HepG2 (cell line): ENCODE measurements around the gene TGM5. TPM values are rescaled to one million over a fixed set of nuclear protein-coding genes. Genes with fewer than 3 reads are reported as not detected.

Experiments used
- ATAC-seq: fragments of 200-7000 bp; cut with Tn5 transposase; 3 replicates; pipeline ENCODE4 v1.9.1; 2020; ENCODE audit warnings: mild to moderate bottlenecking, moderate library complexity
- BruUV-seq: library from RNA; stranded (reverse); fragments of 400-500 nt; replicated peaks from 2 replicates; lab custom pipeline; 2021; lab: Mats Ljungman, UMichigan
- CTCF ChIA-PET: fragments of 300-600 bp; formaldehyde crosslinking; extraction: SDS; loops from one replicate; lab custom pipeline; 2021; ENCODE audit warnings: low total read pairs, inconsistent platforms, low intra/inter-chr PET ratio; lab: Yijun Ruan, JAX
- POLR2A ChIA-PET: fragments of 350-600 bp; sonication (Branson Sonifier 250); formaldehyde crosslinking; loops from one replicate; lab custom pipeline; 2020; ENCODE audit warnings: antibody characterized with exemption, inconsistent platforms; lab: Yijun Ruan, JAX
- DNase-seq: peaks from one replicate; pipeline ENCODE4 v3.0.0-alpha.2; 2015; ENCODE audit warnings: low spot score
- FAIRE-seq: peaks from 3 replicates; lab custom pipeline; 2011; peaks lifted over from hg19 to GRCh38; lab: Jason Lieb, UNC
- H2AFZ ChIP-seq: one replicate; pipeline ENCODE4 v1.6.1; 2011; ENCODE audit warnings: low read length, inconsistent platforms
- H3K27ac ChIP-seq: fragments of 300-600 bp; 3 replicates; pipeline ENCODE4 v1.8.0; 2011; ENCODE audit warnings: mixed run types, mild to moderate bottlenecking, mixed read lengths, low read length, inconsistent platforms; ENCODE audit not compliant: insufficient read depth; ENCODE audit errors: extremely low read length
- H3K27me3 ChIP-seq, 2 experiments: fragments of 200-600 bp in 1 of 2; 2 replicates in 1 of 2; 3 replicates in 1 of 2; pipeline versions ENCODE4 v1.6.0 to v1.8.0; 2011; ENCODE audit warnings: low read length in 2 of 2, mild to moderate bottlenecking in 2 of 2, moderate library complexity in 2 of 2, inconsistent platforms in 1 of 2; ENCODE audit not compliant: insufficient read depth in 2 of 2, control insufficient read depth in 1 of 2
- H3K36me3 ChIP-seq, 2 experiments: fragments of 200-600 bp in 1 of 2; replicated peaks in 1 of 2; 2 replicates in 1 of 2; 3 replicates in 1 of 2; pipeline versions ENCODE4 v1.5.1 to v1.8.0; 2011; ENCODE audit warnings: low read length in 2 of 2, inconsistent platforms in 1 of 2; ENCODE audit not compliant: insufficient read depth in 2 of 2, control insufficient read depth in 1 of 2
- H3K4me1 ChIP-seq: 2 replicates; pipeline ENCODE4 v1.5.1; 2012; ENCODE audit warnings: low read length, inconsistent platforms; ENCODE audit not compliant: insufficient read depth
- H3K4me2 ChIP-seq: 2 replicates; pipeline ENCODE4 v1.6.0; 2011; ENCODE audit warnings: low read depth, low read length, inconsistent platforms
- H3K4me3 ChIP-seq, 3 experiments: fragments of 200-600 bp in 1 of 3; sonication (generic), shearing (Covaris generic) in 1 of 3; replicated peaks in 1 of 3; 2 replicates each; pipeline ENCODE4 v1.5.1; 2011 to 2016; ENCODE audit warnings: low read length in 3 of 3, inconsistent platforms in 2 of 3, low read depth in 2 of 3, mild to moderate bottlenecking in 2 of 3, control low read depth in 1 of 3, mixed read lengths in 1 of 3; ENCODE audit not compliant: insufficient read depth in 1 of 3
- H3K79me2 ChIP-seq: one replicate; pipeline ENCODE4 v1.6.1; 2011; ENCODE audit warnings: low read length, inconsistent platforms; ENCODE audit not compliant: insufficient read depth
- H3K9ac ChIP-seq: 2 replicates; pipeline ENCODE4 v1.6.0; 2011; ENCODE audit warnings: mild to moderate bottlenecking, low read depth, low read length, inconsistent platforms; ENCODE audit not compliant: insufficient read depth
- H3K9me3 ChIP-seq: 2 replicates; pipeline ENCODE4 v1.5.1; 2012; ENCODE audit warnings: mild to moderate bottlenecking, low read length
- H4K20me1 ChIP-seq: 2 replicates; pipeline ENCODE4 v1.6.0; 2011; ENCODE audit warnings: inconsistent platforms, mild to moderate bottlenecking, low read length, moderate library complexity; ENCODE audit not compliant: insufficient read depth
- HMGXB4 ChIP-seq, 2 experiments: sonication (generic) in 1 of 2; formaldehyde crosslinking in 1 of 2; IDR thresholded peaks; 2 replicates each; pipeline versions ENCODE4 v1.4.0 to v1.6.1; 2018 to 2020; ENCODE audit warnings: missing genetic modification reagents in 2 of 2, borderline replicate concordance in 1 of 2, low read depth in 1 of 2, mild to moderate bottlenecking in 1 of 2, missing biosample characterization in 1 of 2
- ZNF280D ChIP-seq: sonication (generic); formaldehyde crosslinking; IDR thresholded peaks from 2 replicates; pipeline ENCODE4 v1.5.1; 2020; ENCODE audit warnings: mild to moderate bottlenecking, missing genetic modification reagents
- ZNF33B ChIP-seq: sonication (generic); formaldehyde crosslinking; IDR thresholded peaks from 2 replicates; pipeline ENCODE4 v1.5.1; 2020; ENCODE audit warnings: mild to moderate bottlenecking, missing genetic modification reagents
- WGBS: methylation state at CpG from one replicate; pipeline ENCODE4 v1.1.6; 2017; ENCODE audit warnings: low lambda C conversion rate; 5-methylcytosine and 5-hydroxymethylcytosine counted together
- in situ Hi-C: cut with HindIII; loops from 2 replicates; pipeline ENCODE4 v1.10.0; 2017; ENCODE audit warnings: low pct_unique_long_range_greater_than_20kb; ENCODE audit not compliant: extremely low pct_ligation_motif_present
- intact Hi-C: fragments of 100-400 bp; cut with micrococcal nuclease; formaldehyde crosslinking; loops from one replicate; pipeline ENCODE4 v1.10.0; 2022; ENCODE audit not compliant: unreplicated experiment
- polyA plus RNA-seq, 8 experiments: library from polyadenylated mRNA; depleted of rRNA in 3 of 8; stranded (reverse) in 7 of 8; unstranded in 1 of 8; fragments of >200 nt; fragmentation: Illumina TruSeq in 4 of 8; extraction: Trizol in 4 of 8; gene quantifications; 2 replicates each; pipeline versions ENCODE4 v1.2.1 to v1.2.3, GENCODE V29; 2011 to 2016; ENCODE audit warnings: low read depth in 4 of 8, missing spikeins in 1 of 8, mixed read lengths in 1 of 8; ENCODE audit not compliant: insufficient read depth in 1 of 8
- total RNA-seq, 5 experiments: library from RNA; depleted of rRNA; stranded (reverse); fragments of >200 nt; fragmentation: Illumina TruSeq; extraction: Trizol; gene quantifications; 2 replicates each; pipeline ENCODE4 v1.2.3, GENCODE V29; 2016; ENCODE audit warnings: low read depth in 1 of 5

Gene TGM5
- total and polyA plus RNA-seq, 2 of the 13 experiments (the other 11 are each of a cell fraction or from before 2014, with no cell fraction given), result 0.18 to 0.65 TPM

DNA sequence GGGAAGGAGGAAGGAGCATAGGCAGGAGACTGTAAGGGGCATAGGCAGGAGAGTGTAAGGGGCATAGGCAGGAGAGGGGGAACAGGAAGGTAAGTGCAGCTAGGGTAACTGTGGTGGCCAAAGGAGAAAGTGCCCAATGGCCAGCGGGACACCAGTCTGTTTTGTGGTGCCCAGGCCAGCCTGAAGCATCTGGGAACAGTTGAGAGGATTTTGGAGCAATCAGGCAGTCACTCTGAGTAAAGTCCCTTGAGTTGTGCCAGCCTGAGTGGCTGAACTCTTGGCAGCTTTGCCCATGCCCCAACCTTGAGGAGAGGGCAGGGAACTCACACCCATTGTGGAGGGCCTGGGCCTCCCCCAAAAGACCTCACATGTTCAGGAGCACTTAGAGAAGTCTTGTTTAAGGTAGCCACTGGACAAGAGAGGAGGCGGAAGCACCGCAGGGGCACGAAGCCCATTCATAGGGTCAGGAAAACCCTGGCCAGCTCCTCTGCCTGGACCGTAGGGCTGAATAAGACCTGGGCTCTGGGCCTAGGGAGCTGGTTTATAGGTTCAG is 3.5 kb upstream of the TGM5 start:
- POLR2A ChIA-PET, result no interaction called here
- WGBS, result 0% methylated on average over 2 of the region's 5 CpGs
- Histone ChIP-seq H3K27ac (no peak overlapping the region), H3K4me1 (no peaks in the 10 kb centered on the region), H3K4me3 (no peak overlapping the region), H3K9ac (no peak overlapping the region), H3K27me3 (peaks cover 0 to 33% of the 10 kb centered on the region in 2 experiments; a peak in 4 of 5 replicates), H3K79me2 (no peaks in the 10 kb centered on the region), H2AFZ (no peak overlapping the region), H4K20me1 (no peaks in the 10 kb centered on the region), H3K36me3 (no peaks in the 10 kb centered on the region)
- no TSS peak for BruUV-seq
- FAIRE-seq (no peak), DNase-seq (no peak), ATAC-seq (no peak)
- intact Hi-C loops, result loop anchor here (5.0 kb wide), 1 partner anchor 658 kb away; no protein-coding TSS in a partner anchor
- CTCF ChIA-PET, result no interaction called here
- in situ Hi-C loops, result no loop called here
- TF ChIP-seq ZNF33B (CRISPR knock-in tag) (no peak), ZNF280D (CRISPR knock-in tag) (no peak), HMGXB4 (CRISPR knock-in tag; IDR thresholded peaks at IDR 0.05; ENCODE audit: borderline replicate concordance in 1 of 2, low read depth in 1 of 2) (no peak)
- TF ChIP-seq, all 625 proteins: peak for 0
- no peaks in the 10 kb centered on the region for H3K9me3 ChIP-seq
- H3K4me2 ChIP-seq, result no peak overlapping the region
